GM18951 (cell line): ENCODE data around the gene SYNE2.

Source experiments
- POLR2A ChIP-seq: IDR thresholded peaks from 4 replicates; pipeline ENCODE4 v1.6.1; 2011; ENCODE audit warnings: mild to moderate bottlenecking; ENCODE audit not compliant: insufficient read length, insufficient read depth; ENCODE audit errors: extremely low read depth
- in situ Hi-C: fragments of 300-500 bp; cut with MboI; formaldehyde crosslinking; loops from one replicate; pipeline ENCODE4 v1.12.0; 2022; ENCODE audit warnings: low sequenced_read_pairs, mixed read lengths, inconsistent platforms; ENCODE audit not compliant: unreplicated experiment

SYNE2 gene

GRCh38 chr14:63940387-63940786, 87.6 kb downstream of the SYNE2 start:
- in situ Hi-C loops: no loop called here
- TF ChIP-seq POLR2A: no peak

- in situ Hi-C loops: no loop called here
- TF ChIP-seq POLR2A: no peak
Observed at GRCh38 chr14:63941023-63941422, 88.2 kb downstream of the SYNE2 start.

GRCh38 chr14:63949696-63950095, 96.9 kb downstream of the SYNE2 start:
- TF ChIP-seq POLR2A: no peak
- in situ Hi-C loops: no loop called here

GRCh38 chr14:63951021-63951420, 98.2 kb downstream of the SYNE2 start:
- TF ChIP-seq POLR2A: no peak
- in situ Hi-C loops: no loop called here

GRCh38 chr14:63951429-63951828, 98.6 kb downstream of the SYNE2 start:
- no peak for TF ChIP-seq POLR2A
- in situ Hi-C loops: no loop called here

GRCh38 chr14:63952053-63952932, 99.5 kb downstream of the SYNE2 start:
- in situ Hi-C loops: no loop called here
- no peak for TF ChIP-seq POLR2A

GRCh38 chr14:63952933-63953437, 100.2 kb downstream of the SYNE2 start:
- in situ Hi-C loops: no loop called here
- no peak for TF ChIP-seq POLR2A

- in situ Hi-C loops: no loop called here
- no peak for TF ChIP-seq POLR2A
Observed at GRCh38 chr14:63956326-63956725, 103.5 kb downstream of the SYNE2 start.

GRCh38 chr14:63960926-63961567, 108.2 kb downstream of the SYNE2 start:
- in situ Hi-C loops: no loop called here
- no peak for TF ChIP-seq POLR2A

- no peak for TF ChIP-seq POLR2A
- in situ Hi-C loops: no loop called here
Observed at GRCh38 chr14:63962906-63963305, 110.1 kb downstream of the SYNE2 start.

GRCh38 chr14:63963439-63963838, 110.6 kb downstream of the SYNE2 start:
- in situ Hi-C loops: no loop called here
- no peak for TF ChIP-seq POLR2A

GRCh38 chr14:63964113-63964512, 111.3 kb downstream of the SYNE2 start:
- TF ChIP-seq POLR2A: no peak
- in situ Hi-C loops: no loop called here

- in situ Hi-C loops: no loop called here
- no peak for TF ChIP-seq POLR2A
Observed at GRCh38 chr14:63966407-63966806, 113.6 kb downstream of the SYNE2 start.
